Measurements from ENCODE around the gene PROK1.

PROK1 gene

GRCh38 chr1:110476028-110476765 is 25.2 kb downstream of the PROK1 start:
- no peak for DNase-seq (ENCODE audit: low read depth)
- H3K4me3 ChIP-seq (ENCODE audit: low read length) = no peak overlapping the region
- TF ChIP-seq CTCF (conservative IDR thresholded peaks at IDR 0.05; ENCODE audit: low read depth, low read length) = no peak

GRCh38 chr1:110477041-110477440 is 26.1 kb downstream of the PROK1 start:
- no peak for TF ChIP-seq CTCF (conservative IDR thresholded peaks at IDR 0.05; ENCODE audit: low read depth, low read length)
- DNase-seq (ENCODE audit: low read depth) = no peak
- H3K4me3 ChIP-seq (ENCODE audit: low read length) = no peak overlapping the region

GRCh38 chr1:110477445-110477957 is 26.6 kb downstream of the PROK1 start:
- no peak for DNase-seq (ENCODE audit: low read depth)
- TF ChIP-seq CTCF (conservative IDR thresholded peaks at IDR 0.05; ENCODE audit: low read depth, low read length) = peak; percentile 46
- H3K4me3 ChIP-seq (ENCODE audit: low read length) = no peak overlapping the region

- H3K4me3 ChIP-seq (ENCODE audit: low read length) = no peak overlapping the region
- TF ChIP-seq CTCF (conservative IDR thresholded peaks at IDR 0.05; ENCODE audit: low read depth, low read length) = no peak
- no peak for DNase-seq (ENCODE audit: low read depth)
These were observed 27.2 kb downstream of the PROK1 start for GRCh38 chr1:110477967-110478640.

- no peak overlapping the region for H3K4me3 ChIP-seq (ENCODE audit: low read length)
- DNase-seq (ENCODE audit: low read depth) = no peak
- no peak for TF ChIP-seq CTCF (conservative IDR thresholded peaks at IDR 0.05; ENCODE audit: low read depth, low read length)
These were observed 27.9 kb downstream of the PROK1 start for GRCh38 chr1:110478886-110479285.

GRCh38 chr1:110480356-110481096 is 29.6 kb downstream of the PROK1 start:
- TF ChIP-seq CTCF (conservative IDR thresholded peaks at IDR 0.05; ENCODE audit: low read depth, low read length) = no peak
- DNase-seq (ENCODE audit: low read depth) = no peak
- H3K4me3 ChIP-seq (ENCODE audit: low read length) = no peak overlapping the region

Measured in retinal pigment epithelial cell (primary cell).